ENCODE measurements around the gene ARHGAP22.

ARHGAP22 gene

GRCh38 chr10:48508791-48509772 is 95.8 kb downstream of the ARHGAP22 start:
- TF ChIP-seq GATA3 (IDR thresholded peaks at IDR 0.05; ENCODE audit: low read depth, low read length) (no peak), GATA2 (IDR thresholded peaks at IDR 0.05; ENCODE audit: low read depth, low read length) (no peak)

- no peak for TF ChIP-seq GATA3 (IDR thresholded peaks at IDR 0.05; ENCODE audit: low read depth, low read length)
- no peak for TF ChIP-seq GATA2 (IDR thresholded peaks at IDR 0.05; ENCODE audit: low read depth, low read length)
These were observed 96.7 kb downstream of the ARHGAP22 start for GRCh38 chr10:48507933-48508790.

GRCh38 chr10:48507494-48507893 is 97.4 kb downstream of the ARHGAP22 start:
- TF ChIP-seq GATA2 (IDR thresholded peaks at IDR 0.05; ENCODE audit: low read depth, low read length) = no peak
- no peak for TF ChIP-seq GATA3 (IDR thresholded peaks at IDR 0.05; ENCODE audit: low read depth, low read length)

- TF ChIP-seq GATA2 (IDR thresholded peaks at IDR 0.05; ENCODE audit: low read depth, low read length) = no peak
- no peak for TF ChIP-seq GATA3 (IDR thresholded peaks at IDR 0.05; ENCODE audit: low read depth, low read length)
These were observed 98.5 kb downstream of the ARHGAP22 start for GRCh38 chr10:48506147-48506917.

- TF ChIP-seq GATA2 (IDR thresholded peaks at IDR 0.05; ENCODE audit: low read depth, low read length) (no peak), GATA3 (IDR thresholded peaks at IDR 0.05; ENCODE audit: low read depth, low read length) (no peak)
These were observed 99.3 kb downstream of the ARHGAP22 start for GRCh38 chr10:48505394-48506112.

GRCh38 chr10:48504141-48504885 is 100.6 kb downstream of the ARHGAP22 start:
- TF ChIP-seq GATA3 (IDR thresholded peaks at IDR 0.05; ENCODE audit: low read depth, low read length) (no peak), GATA2 (IDR thresholded peaks at IDR 0.05; ENCODE audit: low read depth, low read length) (no peak)

GRCh38 chr10:48503293-48503911 is 101.5 kb downstream of the ARHGAP22 start:
- TF ChIP-seq GATA2 (IDR thresholded peaks at IDR 0.05; ENCODE audit: low read depth, low read length) = no peak
- no peak for TF ChIP-seq GATA3 (IDR thresholded peaks at IDR 0.05; ENCODE audit: low read depth, low read length)

GRCh38 chr10:48502791-48503190 is 102.1 kb downstream of the ARHGAP22 start:
- TF ChIP-seq GATA2 (IDR thresholded peaks at IDR 0.05; ENCODE audit: low read depth, low read length) = no peak

- TF ChIP-seq GATA2 (IDR thresholded peaks at IDR 0.05; ENCODE audit: low read depth, low read length) = no peak
- TF ChIP-seq GATA3 (IDR thresholded peaks at IDR 0.05; ENCODE audit: low read depth, low read length) = no peak
These were observed 102.8 kb downstream of the ARHGAP22 start for GRCh38 chr10:48501787-48502771.

- TF ChIP-seq GATA3 (IDR thresholded peaks at IDR 0.05; ENCODE audit: low read depth, low read length) (no peak), GATA2 (IDR thresholded peaks at IDR 0.05; ENCODE audit: low read depth, low read length) (no peak)
These were observed 103.6 kb downstream of the ARHGAP22 start for GRCh38 chr10:48501226-48501625.

GRCh38 chr10:48500771-48501170 is 104.1 kb downstream of the ARHGAP22 start:
- TF ChIP-seq GATA3 (IDR thresholded peaks at IDR 0.05; ENCODE audit: low read depth, low read length) = no peak
- no peak for TF ChIP-seq GATA2 (IDR thresholded peaks at IDR 0.05; ENCODE audit: low read depth, low read length)
